HG03460 (cell line): Measurements from ENCODE around the gene PARVG.

ENCODE experiments used
- ATAC-seq: cut with Tn5 transposase; IDR thresholded peaks from one replicate; pipeline ENCODE4 v1.9.1; 2021; ENCODE audit not compliant: unreplicated experiment

The PARVG gene

GRCh38 chr22:44180706-44181032 is at the start of gene PARVG:
Gene PARVG, plus strand, starts transcription at chr22:44180925. Its CDS starts 2,405 bp downstream, at chr22:44183330.
- no peak for ATAC-seq

GRCh38 chr22:44131412-44131811 is 49.3 kb upstream of the PARVG start:
- ATAC-seq = no peak

- no peak for ATAC-seq
Measured at GRCh38 chr22:44131989-44132685, 48.6 kb upstream of the PARVG start.

- no peak for ATAC-seq
Measured at GRCh38 chr22:44132724-44133123, 48.0 kb upstream of the PARVG start.

- ATAC-seq = no peak
Measured at GRCh38 chr22:44133161-44133560, 47.6 kb upstream of the PARVG start.

GRCh38 chr22:44133901-44134571 is 46.7 kb upstream of the PARVG start:
- no peak for ATAC-seq

GRCh38 chr22:44136112-44136511 is 44.6 kb upstream of the PARVG start:
- no peak for ATAC-seq

- ATAC-seq = no peak
Measured at GRCh38 chr22:44136786-44137185, 43.9 kb upstream of the PARVG start.

GRCh38 chr22:44137415-44137814 is 43.3 kb upstream of the PARVG start:
- ATAC-seq = no peak

GRCh38 chr22:44139773-44140172 is 41.0 kb upstream of the PARVG start:
- no peak for ATAC-seq

- ATAC-seq = no peak
Measured at GRCh38 chr22:44142421-44143104, 38.2 kb upstream of the PARVG start.

- no peak for ATAC-seq
Measured at GRCh38 chr22:44143105-44143474, 37.6 kb upstream of the PARVG start.

GRCh38 chr22:44143579-44143978 is 37.1 kb upstream of the PARVG start:
- ATAC-seq = no peak

GRCh38 chr22:44144046-44144569 is 36.6 kb upstream of the PARVG start:
- no peak for ATAC-seq

- no peak for ATAC-seq
Measured at GRCh38 chr22:44145544-44145943, 35.2 kb upstream of the PARVG start.

- no peak for ATAC-seq
Measured at GRCh38 chr22:44146088-44146861, 34.5 kb upstream of the PARVG start.

GRCh38 chr22:44147008-44147645 is 33.6 kb upstream of the PARVG start:
- ATAC-seq = no peak

- no peak for ATAC-seq
Measured at GRCh38 chr22:44147821-44148574, 32.7 kb upstream of the PARVG start.

- ATAC-seq = no peak
Measured at GRCh38 chr22:44151676-44152075, 29.0 kb upstream of the PARVG start.

GRCh38 chr22:44153710-44154109 is 27.0 kb upstream of the PARVG start:
- no peak for ATAC-seq
